AG04450 (cell line): Measurements from ENCODE around the gene BNC2. TPM values are rescaled to one million over a fixed set of nuclear protein-coding genes. Genes with fewer than 3 reads are reported as not detected.

Experiments
- CTCF ChIA-PET: fragments of 300-600, 350-600 bp; formaldehyde crosslinking; extraction: SDS; loops from one replicate; lab custom pipeline; 2022; ENCODE audit warnings: antibody characterized with exemption, inconsistent platforms; lab: Charles Lee
- POLR2A ChIA-PET: fragments of 350-600 bp; formaldehyde crosslinking; extraction: SDS; loops from one replicate; lab custom pipeline; 2021; ENCODE audit warnings: antibody characterized with exemption, inconsistent platforms; lab: Yijun Ruan, JAX
- DNase-seq: peaks from one replicate; pipeline ENCODE4 v3.0.0-alpha.2; 2011; ENCODE audit warnings: low read depth, low spot score
- H3K27ac ChIP-seq: one replicate; pipeline ENCODE4 v1.5.1; 2012; ENCODE audit warnings: low read depth, low read length, control low read depth
- H3K27me3 ChIP-seq: one replicate; pipeline ENCODE4 v1.6.0; 2012; ENCODE audit warnings: low read length; ENCODE audit not compliant: control insufficient read depth, insufficient read depth
- H3K4me3 ChIP-seq: 2 replicates; pipeline ENCODE4 v1.5.1; 2011; ENCODE audit warnings: mild to moderate bottlenecking, low read depth, low read length, control low read depth
- H3K9me3 ChIP-seq: 2 replicates; pipeline ENCODE4 v1.5.1; 2012; ENCODE audit warnings: low read length; ENCODE audit not compliant: control insufficient read depth, insufficient read depth
- polyA plus RNA-seq: library from polyadenylated mRNA; depleted of rRNA; stranded (reverse); fragments of >200 nt; gene quantifications from 2 replicates; pipeline ENCODE4 v1.2.3, GENCODE V29; 2011
- TF ChIP-seq, protein P1 (sequence below): IDR thresholded peaks from 2 replicates; pipeline ENCODE4 v1.5.1; 2011; ENCODE audit warnings: low read depth, low read length, control low read depth, inconsistent platforms

The BNC2 gene
- polyA plus RNA-seq, 1 experiment, result 49.0 TPM

DNA sequence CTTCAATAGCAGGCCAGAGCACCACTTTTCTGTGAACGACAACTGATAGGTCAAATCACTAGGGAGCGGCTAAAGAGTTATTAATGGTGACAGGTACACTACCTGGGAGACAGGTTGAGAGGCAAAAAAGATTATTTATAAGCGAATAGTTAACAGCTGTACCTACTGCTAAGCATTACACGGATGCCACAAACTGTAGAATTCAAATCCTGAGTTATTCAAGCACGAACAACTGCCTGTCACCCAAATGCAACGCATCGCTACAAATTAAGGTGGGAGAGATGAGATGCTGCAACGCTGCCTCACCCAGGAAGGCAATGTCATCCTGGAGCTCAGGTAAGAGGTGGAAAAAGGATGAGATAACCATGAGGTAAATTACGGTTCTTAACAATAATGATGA, 342.9 kb downstream of the BNC2 start:
- ChIA-PET CTCF (no interaction called here), POLR2A (no interaction called here)
- DNase-seq, result no peak
- Histone ChIP-seq H3K4me3 (no peak overlapping the region), H3K9me3 (no peaks in the 10 kb centered on the region), H3K27ac (no peak overlapping the region), H3K27me3 (no peaks in the 10 kb centered on the region)
- TF ChIP-seq, protein P1, sequence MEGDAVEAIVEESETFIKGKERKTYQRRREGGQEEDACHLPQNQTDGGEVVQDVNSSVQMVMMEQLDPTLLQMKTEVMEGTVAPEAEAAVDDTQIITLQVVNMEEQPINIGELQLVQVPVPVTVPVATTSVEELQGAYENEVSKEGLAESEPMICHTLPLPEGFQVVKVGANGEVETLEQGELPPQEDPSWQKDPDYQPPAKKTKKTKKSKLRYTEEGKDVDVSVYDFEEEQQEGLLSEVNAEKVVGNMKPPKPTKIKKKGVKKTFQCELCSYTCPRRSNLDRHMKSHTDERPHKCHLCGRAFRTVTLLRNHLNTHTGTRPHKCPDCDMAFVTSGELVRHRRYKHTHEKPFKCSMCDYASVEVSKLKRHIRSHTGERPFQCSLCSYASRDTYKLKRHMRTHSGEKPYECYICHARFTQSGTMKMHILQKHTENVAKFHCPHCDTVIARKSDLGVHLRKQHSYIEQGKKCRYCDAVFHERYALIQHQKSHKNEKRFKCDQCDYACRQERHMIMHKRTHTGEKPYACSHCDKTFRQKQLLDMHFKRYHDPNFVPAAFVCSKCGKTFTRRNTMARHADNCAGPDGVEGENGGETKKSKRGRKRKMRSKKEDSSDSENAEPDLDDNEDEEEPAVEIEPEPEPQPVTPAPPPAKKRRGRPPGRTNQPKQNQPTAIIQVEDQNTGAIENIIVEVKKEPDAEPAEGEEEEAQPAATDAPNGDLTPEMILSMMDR, result no peak

DNA sequence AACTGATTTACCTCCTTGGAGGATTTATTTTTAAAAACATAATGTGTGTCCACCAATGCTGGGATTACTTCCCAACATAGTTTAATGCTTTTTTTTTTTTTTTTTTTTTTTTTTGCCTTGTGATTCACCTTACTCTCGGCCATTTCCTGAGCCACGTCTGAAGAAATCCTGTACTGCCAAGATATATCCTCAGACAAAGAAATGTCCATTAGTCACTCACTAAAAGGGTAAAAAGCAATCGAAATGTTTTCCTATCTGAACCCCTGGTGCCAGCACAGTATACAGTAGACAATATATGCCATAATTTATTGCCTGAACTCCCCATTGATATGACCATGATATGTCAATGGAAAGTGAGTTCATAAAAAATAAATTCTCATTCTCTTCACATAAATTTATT, 344.1 kb downstream of the BNC2 start:
- Histone ChIP-seq H3K4me3 (no peak overlapping the region), H3K9me3 (no peaks in the 10 kb centered on the region), H3K27me3 (no peaks in the 10 kb centered on the region), H3K27ac (no peak overlapping the region)
- ChIA-PET CTCF (no interaction called here), POLR2A (no interaction called here)
- TF ChIP-seq, protein P1, result no peak
- no peak for DNase-seq

DNA sequence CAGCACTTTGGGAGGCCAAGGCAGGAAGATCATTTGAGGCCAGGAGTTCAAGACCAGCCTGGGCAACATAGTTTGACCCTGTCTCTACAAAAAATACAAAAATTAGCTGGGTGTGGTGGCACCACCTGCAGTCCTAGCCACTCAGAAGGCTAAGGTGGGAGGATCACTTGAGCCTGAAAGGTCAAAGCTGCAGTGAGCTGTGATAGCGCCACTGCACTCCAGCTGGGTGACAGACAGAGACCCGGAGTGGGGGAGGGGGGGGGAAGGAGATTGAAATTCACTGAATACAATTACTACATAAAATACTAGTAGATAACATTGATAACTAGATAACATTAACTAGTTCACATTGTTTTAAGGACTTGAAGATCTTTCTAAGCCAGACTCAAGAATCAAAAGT, 345.6 kb downstream of the BNC2 start:
- Histone ChIP-seq H3K4me3 (no peak overlapping the region), H3K9me3 (no peaks in the 10 kb centered on the region), H3K27ac (no peak overlapping the region), H3K27me3 (no peaks in the 10 kb centered on the region)
- DNase-seq, result no peak
- ChIA-PET POLR2A (interaction anchor here (1.0 kb wide), 1 partner anchor 108 kb away, joined by 3 read pairs; no protein-coding TSS in a partner anchor), CTCF (interaction anchor here (0.7 kb wide), 1 partner anchor 19 kb away, joined by 4 read pairs; no protein-coding TSS in a partner anchor)
- TF ChIP-seq, protein P1, result no peak

DNA sequence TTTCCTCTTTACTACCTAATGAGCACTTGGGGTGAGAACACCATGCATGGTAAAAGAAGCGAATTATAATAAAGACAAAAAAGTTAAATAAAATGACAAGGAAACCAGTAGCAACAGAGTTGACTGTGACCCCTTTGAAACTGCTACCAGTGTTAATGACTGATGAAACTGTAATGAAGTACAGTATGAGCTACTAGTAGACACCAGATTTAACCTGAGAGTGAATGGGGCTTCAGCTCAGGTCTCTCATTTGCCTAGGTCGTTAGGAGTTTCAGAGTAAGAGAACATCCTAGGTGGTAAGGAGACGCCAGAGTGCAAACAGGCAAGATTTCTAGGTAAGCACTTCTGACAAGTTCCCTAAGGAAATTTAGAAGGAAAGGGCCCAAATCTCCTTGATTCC, 346.4 kb downstream of the BNC2 start:
- ChIA-PET POLR2A (no interaction called here), CTCF (no interaction called here)
- no peak for DNase-seq
- Histone ChIP-seq H3K27ac (no peak overlapping the region), H3K4me3 (no peak overlapping the region), H3K27me3 (no peaks in the 10 kb centered on the region), H3K9me3 (no peaks in the 10 kb centered on the region)
- TF ChIP-seq, protein P1, result no peak

DNA sequence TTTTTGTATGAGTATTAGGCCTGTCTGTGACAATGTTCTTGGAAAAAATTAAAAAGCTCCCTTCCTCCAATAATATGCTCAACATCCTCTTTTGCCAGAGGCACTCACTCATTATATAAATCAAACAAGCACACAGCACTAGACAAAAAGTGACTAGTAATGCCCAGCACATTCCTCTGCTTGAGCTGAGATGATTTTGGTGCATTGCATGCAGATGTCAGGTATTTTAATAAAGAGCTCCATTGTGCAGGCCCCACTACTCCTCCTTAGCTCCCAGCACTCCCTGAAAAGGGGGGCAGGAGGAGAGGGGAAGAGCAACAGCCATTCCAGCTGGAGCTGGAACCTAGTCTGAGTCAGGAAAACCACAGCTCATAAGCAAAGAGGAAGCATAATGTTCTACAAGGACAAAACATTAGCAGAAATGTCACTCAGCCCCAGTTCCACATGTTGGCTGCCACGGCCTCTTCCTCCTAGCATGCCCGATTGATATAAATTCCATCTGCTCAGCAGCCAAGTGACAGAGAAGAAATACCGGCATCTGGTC, 348.5 kb downstream of the BNC2 start:
- Histone ChIP-seq H3K27ac (peak overlapping the region; percentile 89), H3K4me3 (no peak overlapping the region), H3K27me3 (no peaks in the 10 kb centered on the region), H3K9me3 (no peaks in the 10 kb centered on the region)
- ChIA-PET CTCF (no interaction called here), POLR2A (interaction anchor here (0.6 to 1.1 kb wide), 3 partner anchors 11 to 183 kb away, joined by 3 to 6 read pairs (median 5); no protein-coding TSS in a partner anchor)
- TF ChIP-seq, protein P1, result no peak
- DNase-seq, result no peak
